ENCODE data around the gene NHERF2.

GRCh38 chr16:2031081-2031577 is 4.4 kb downstream of the NHERF2 start:
- TF ChIP-seq CTCF (IDR thresholded peaks at IDR 0.05) (no peak), POLR2A (IDR thresholded peaks at IDR 0.05) (no peak)
